ENCODE measurements around the gene XPR1.

XPR1 gene

DNA sequence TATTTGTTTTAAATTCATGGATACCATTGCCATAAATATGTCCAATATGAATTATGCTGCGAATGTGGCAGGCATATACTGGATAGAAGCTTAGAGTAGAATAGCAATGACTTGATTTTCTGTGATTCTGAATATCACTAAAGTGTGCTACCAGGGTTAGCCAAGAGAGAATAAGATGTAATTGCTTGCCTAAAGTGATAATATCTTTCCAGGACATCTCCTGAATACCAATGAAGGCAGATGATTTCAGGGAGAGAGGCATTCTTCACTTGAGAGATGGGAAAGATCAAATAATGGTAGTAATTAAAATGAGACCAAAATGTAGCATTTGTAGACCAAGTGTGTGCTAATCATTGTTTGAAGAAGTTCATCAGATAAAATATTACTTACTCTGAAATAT, 227.5 kb downstream of the XPR1 start:
- no peak for DNase-seq (ENCODE audit: extremely low read depth, insufficient read length)
- no peak overlapping the region for H3K4me3 ChIP-seq (replicated peaks; ENCODE audit: low read depth, low read length)
- no peaks in the 10 kb centered on the region for H3K27me3 ChIP-seq (replicated peaks; ENCODE audit: control insufficient read depth, insufficient read depth, low read length)
- TF ChIP-seq, protein P1, sequence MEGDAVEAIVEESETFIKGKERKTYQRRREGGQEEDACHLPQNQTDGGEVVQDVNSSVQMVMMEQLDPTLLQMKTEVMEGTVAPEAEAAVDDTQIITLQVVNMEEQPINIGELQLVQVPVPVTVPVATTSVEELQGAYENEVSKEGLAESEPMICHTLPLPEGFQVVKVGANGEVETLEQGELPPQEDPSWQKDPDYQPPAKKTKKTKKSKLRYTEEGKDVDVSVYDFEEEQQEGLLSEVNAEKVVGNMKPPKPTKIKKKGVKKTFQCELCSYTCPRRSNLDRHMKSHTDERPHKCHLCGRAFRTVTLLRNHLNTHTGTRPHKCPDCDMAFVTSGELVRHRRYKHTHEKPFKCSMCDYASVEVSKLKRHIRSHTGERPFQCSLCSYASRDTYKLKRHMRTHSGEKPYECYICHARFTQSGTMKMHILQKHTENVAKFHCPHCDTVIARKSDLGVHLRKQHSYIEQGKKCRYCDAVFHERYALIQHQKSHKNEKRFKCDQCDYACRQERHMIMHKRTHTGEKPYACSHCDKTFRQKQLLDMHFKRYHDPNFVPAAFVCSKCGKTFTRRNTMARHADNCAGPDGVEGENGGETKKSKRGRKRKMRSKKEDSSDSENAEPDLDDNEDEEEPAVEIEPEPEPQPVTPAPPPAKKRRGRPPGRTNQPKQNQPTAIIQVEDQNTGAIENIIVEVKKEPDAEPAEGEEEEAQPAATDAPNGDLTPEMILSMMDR (IDR thresholded peaks at IDR 0.05; ENCODE audit: insufficient read depth, low read length, poor library complexity, severe bottlenecking) = no peak
- no peaks in the 10 kb centered on the region for H3K36me3 ChIP-seq (ENCODE audit: control insufficient read depth, insufficient read depth, low read length)

- TF ChIP-seq, protein P1 (IDR thresholded peaks at IDR 0.05; ENCODE audit: insufficient read depth, low read length, poor library complexity, severe bottlenecking) = no peak
- H3K27me3 ChIP-seq (replicated peaks; ENCODE audit: control insufficient read depth, insufficient read depth, low read length) = no peaks in the 10 kb centered on the region
- no peak for DNase-seq (ENCODE audit: extremely low read depth, insufficient read length)
- H3K36me3 ChIP-seq (ENCODE audit: control insufficient read depth, insufficient read depth, low read length) = no peaks in the 10 kb centered on the region
- H3K4me3 ChIP-seq (replicated peaks; ENCODE audit: low read depth, low read length) = no peak overlapping the region
Measured at GRCh38 chr1:180860535-180860934, 228.7 kb downstream of the XPR1 start.

GRCh38 chr1:180862305-180862704, 230.5 kb downstream of the XPR1 start:
- TF ChIP-seq, protein P1 (IDR thresholded peaks at IDR 0.05; ENCODE audit: insufficient read depth, low read length, poor library complexity, severe bottlenecking) = no peak
- H3K4me3 ChIP-seq (replicated peaks; ENCODE audit: low read depth, low read length) = no peak overlapping the region
- H3K36me3 ChIP-seq (ENCODE audit: control insufficient read depth, insufficient read depth, low read length) = no peaks in the 10 kb centered on the region
- no peaks in the 10 kb centered on the region for H3K27me3 ChIP-seq (replicated peaks; ENCODE audit: control insufficient read depth, insufficient read depth, low read length)
- no peak for DNase-seq (ENCODE audit: extremely low read depth, insufficient read length)

GRCh38 chr1:180863158-180863775, 231.4 kb downstream of the XPR1 start:
- TF ChIP-seq, protein P1 (IDR thresholded peaks at IDR 0.05; ENCODE audit: insufficient read depth, low read length, poor library complexity, severe bottlenecking) = peak; percentile 45
- Histone ChIP-seq H3K27me3 (replicated peaks; ENCODE audit: control insufficient read depth, insufficient read depth, low read length) (no peaks in the 10 kb centered on the region), H3K36me3 (ENCODE audit: control insufficient read depth, insufficient read depth, low read length) (no peaks in the 10 kb centered on the region), H3K4me3 (replicated peaks; ENCODE audit: low read depth, low read length) (no peak overlapping the region)
- peak; percentile 16 for DNase-seq (ENCODE audit: extremely low read depth, insufficient read length)

DNA sequence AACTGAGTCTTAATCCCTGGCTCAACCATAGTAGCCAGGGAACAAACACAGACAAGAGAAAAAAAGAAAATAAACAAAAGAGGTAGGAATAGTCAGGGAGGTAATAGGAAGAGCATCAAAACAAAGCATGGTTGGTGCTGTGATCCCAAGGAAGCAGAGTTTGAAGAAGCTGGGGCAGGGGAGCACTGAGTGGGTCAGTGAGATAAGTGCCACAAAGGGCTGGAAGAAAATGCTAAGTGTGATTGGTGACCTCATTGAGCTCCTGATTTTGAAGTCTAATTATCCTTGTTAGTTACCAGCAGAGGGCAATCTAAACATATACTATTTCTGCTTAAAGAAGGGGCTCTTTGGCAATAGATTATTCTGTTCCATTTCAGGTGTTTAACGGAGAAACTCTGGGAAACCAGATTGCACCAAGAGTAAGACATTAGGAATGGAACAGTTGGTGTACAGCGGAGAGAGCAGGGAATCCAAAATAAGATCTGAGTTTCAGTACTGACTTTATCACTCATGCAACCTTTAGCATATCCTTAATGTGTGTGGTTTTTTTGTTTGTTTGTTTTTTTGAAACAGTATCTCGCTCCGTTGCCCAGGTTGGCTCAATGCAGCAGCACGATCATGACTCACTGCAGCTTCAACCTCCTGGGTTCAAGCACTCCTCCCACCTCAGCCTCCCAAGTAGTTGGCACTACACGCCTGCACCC, 250.1 kb downstream of the XPR1 start:
- no peak for DNase-seq (ENCODE audit: extremely low read depth, insufficient read length)
- Histone ChIP-seq H3K36me3 (ENCODE audit: control insufficient read depth, insufficient read depth, low read length) (no peaks in the 10 kb centered on the region; the same call in none of the 2 replicates), H3K27me3 (replicated peaks; ENCODE audit: control insufficient read depth, insufficient read depth, low read length) (no peaks in the 10 kb centered on the region), H3K4me3 (replicated peaks; ENCODE audit: low read depth, low read length) (no peak overlapping the region)
- TF ChIP-seq, protein P1 (IDR thresholded peaks at IDR 0.05; ENCODE audit: insufficient read depth, low read length, poor library complexity, severe bottlenecking) = peak; percentile 44
